H1 (cell line): Measurements from ENCODE around the gene CERCAM. TPM values are rescaled to one million over a fixed set of nuclear protein-coding genes. Genes with fewer than 3 reads are reported as not detected.
A peak's percentile ranks its signal among the peaks of the same experiment; 100 is the strongest.

ENCODE experiments used
- CTCF ChIA-PET: fragments of 300-600 bp; sonication (Branson Sonifier 250); formaldehyde crosslinking; loops from one replicate; lab custom pipeline; 2021; ENCODE audit not compliant: partially characterized antibody; lab: Charles Lee
- POLR2A ChIA-PET: fragments of 300-600 bp; sonication (Branson Sonifier 250); formaldehyde crosslinking; loops from one replicate; lab custom pipeline; 2021; ENCODE audit warnings: inconsistent platforms; ENCODE audit not compliant: partially characterized antibody; lab: Charles Lee
- DNase-seq, 2 experiments: peaks; one replicate each; pipeline versions ENCODE4 v3.0.0 to v3.0.0-alpha.2; 2010 to 2022; ENCODE audit warnings: low spot score in 2 of 2, low read depth in 1 of 2, mixed read lengths in 1 of 2
- FAIRE-seq: peaks from 2 replicates; lab custom pipeline; 2011; peaks lifted over from hg19 to GRCh38; lab: Jason Lieb, UNC
- H2AFZ ChIP-seq: 2 replicates; pipeline ENCODE4 v1.8.1; 2012; ENCODE audit warnings: low read length, inconsistent platforms
- H2AK5ac ChIP-seq: 2 replicates; pipeline ENCODE4 v1.6.1; 2013; ENCODE audit warnings: low read depth, low read length
- H2BK120ac ChIP-seq: replicated peaks from 2 replicates; pipeline ENCODE3; 2013; ENCODE audit warnings: low read depth, low read length, inconsistent platforms
- H2BK12ac ChIP-seq: 2 replicates; pipeline ENCODE4 v1.6.1; 2013; ENCODE audit warnings: low read depth, low read length
- H2BK15ac ChIP-seq: 2 replicates; pipeline ENCODE4 v1.6.1; 2013; ENCODE audit warnings: low read length
- H2BK20ac ChIP-seq: 2 replicates; pipeline ENCODE4 v1.6.1; 2013; ENCODE audit warnings: low read length
- H2BK5ac ChIP-seq: 2 replicates; pipeline ENCODE4 v1.6.1; 2013; ENCODE audit warnings: low read depth, low read length
- H3K14ac ChIP-seq: 2 replicates; pipeline ENCODE4 v1.6.1; 2013; ENCODE audit warnings: inconsistent platforms; ENCODE audit not compliant: insufficient read length
- H3K18ac ChIP-seq: 2 replicates; pipeline ENCODE4 v1.6.1; 2013; ENCODE audit warnings: low read length; ENCODE audit errors: extremely low read depth
- H3K23ac ChIP-seq: 2 replicates; pipeline ENCODE4 v1.6.1; 2013; ENCODE audit warnings: inconsistent platforms; ENCODE audit not compliant: insufficient read length
- H3K23me2 ChIP-seq: 2 replicates; pipeline ENCODE4 v1.6.1; 2013; ENCODE audit warnings: low read depth, low read length
- H3K27ac ChIP-seq: 2 replicates; pipeline ENCODE4 v1.6.1; 2011; ENCODE audit warnings: low read depth, low read length, inconsistent platforms
- H3K27me3 ChIP-seq, 4 experiments: replicated peaks in 1 of 4; 1 replicate in 1 of 4; 2 replicates in 3 of 4; pipeline versions ENCODE4 v1.6.1 to v1.8.1; 2011 to 2013; ENCODE audit warnings: low read length in 3 of 4, mild to moderate bottlenecking in 3 of 4, inconsistent platforms in 2 of 4, mixed read lengths in 2 of 4, moderate library complexity in 1 of 4; ENCODE audit not compliant: control insufficient read depth in 3 of 4, insufficient read depth in 3 of 4; ENCODE audit errors: extremely low read depth in 1 of 4
- H3K36me3 ChIP-seq, 4 experiments: 2 replicates each; pipeline versions ENCODE4 v1.6.1 to v1.8.1; 2011 to 2013; ENCODE audit warnings: mild to moderate bottlenecking in 4 of 4, low read length in 3 of 4, moderate library complexity in 2 of 4, control low read depth in 1 of 4, inconsistent platforms in 1 of 4; ENCODE audit not compliant: insufficient read depth in 4 of 4, control insufficient read depth in 2 of 4
- H3K4ac ChIP-seq: replicated peaks from 2 replicates; pipeline ENCODE3; 2013; ENCODE audit warnings: low read length, low read depth, mixed read lengths, inconsistent platforms; ENCODE audit not compliant: insufficient read length
- H3K4me1 ChIP-seq, 4 experiments: replicated peaks in 1 of 4; 1 replicate in 1 of 4; 2 replicates in 3 of 4; pipeline versions ENCODE4 v1.6.1 to v1.8.1; 2011 to 2013; ENCODE audit warnings: low read length in 3 of 4, inconsistent platforms in 2 of 4, mixed read lengths in 1 of 4; ENCODE audit not compliant: insufficient read depth in 4 of 4, control insufficient read depth in 3 of 4
- H3K4me2 ChIP-seq, 2 experiments: 2 replicates each; pipeline versions ENCODE4 v1.6.1 to v1.8.1; 2011 to 2013; ENCODE audit warnings: low read depth in 2 of 2, low read length in 2 of 2, control low read depth in 1 of 2, inconsistent platforms in 1 of 2, mild to moderate bottlenecking in 1 of 2; ENCODE audit not compliant: insufficient read depth in 1 of 2
- H3K4me3 ChIP-seq, 4 experiments: fragments of 200-600, 300-600 bp in 1 of 4; sonication (generic), shearing (Covaris generic), sonication (Bioruptor Twin) in 1 of 4; 2 replicates each; pipeline versions ENCODE4 v1.5.1 to v1.8.1; 2011 to 2016; ENCODE audit warnings: low read length in 4 of 4, low read depth in 3 of 4, control low read depth in 2 of 4, inconsistent platforms in 2 of 4, mild to moderate bottlenecking in 2 of 4, mixed read lengths in 1 of 4, moderate library complexity in 1 of 4; ENCODE audit not compliant: insufficient read depth in 2 of 4; ENCODE audit errors: extremely low read depth in 1 of 4
- H3K56ac ChIP-seq: replicated peaks from 2 replicates; pipeline ENCODE3; 2013; ENCODE audit warnings: low read depth, mild to moderate bottlenecking, mixed read lengths, low read length, inconsistent platforms; ENCODE audit not compliant: insufficient read length
- H3K79me1 ChIP-seq: 2 replicates; pipeline ENCODE4 v1.6.1; 2013; ENCODE audit warnings: low read depth, low read length, control low read depth
- H3K79me2 ChIP-seq, 2 experiments: 2 replicates each; pipeline versions ENCODE4 v1.6.1 to v1.8.1; 2012 to 2013; ENCODE audit warnings: low read length in 2 of 2, mild to moderate bottlenecking in 2 of 2, inconsistent platforms in 1 of 2; ENCODE audit not compliant: insufficient read depth in 2 of 2, control insufficient read depth in 1 of 2
- H3K9ac ChIP-seq, 4 experiments: replicated peaks in 1 of 4; 1 replicate in 1 of 4; 2 replicates in 3 of 4; pipeline versions ENCODE4 v1.6.1 to v1.8.1; 2011 to 2013; ENCODE audit warnings: low read depth in 3 of 4, low read length in 3 of 4, control low read depth in 2 of 4, mild to moderate bottlenecking in 2 of 4, moderate library complexity in 2 of 4, inconsistent platforms in 1 of 4; ENCODE audit errors: extremely low read depth in 1 of 4
- H3K9me3 ChIP-seq, 2 experiments: 2 replicates each; pipeline versions ENCODE4 v1.6.1 to v1.8.1; 2012 to 2013; ENCODE audit warnings: mild to moderate bottlenecking in 2 of 2, moderate library complexity in 2 of 2, control low read depth in 1 of 2, inconsistent platforms in 1 of 2, low read depth in 1 of 2, low read length in 1 of 2, mixed read lengths in 1 of 2; ENCODE audit not compliant: insufficient read depth in 2 of 2
- H4K20me1 ChIP-seq, 2 experiments: replicated peaks in 1 of 2; 2 replicates each; pipeline versions ENCODE3 to v1.8.1; 2011 to 2013; ENCODE audit warnings: inconsistent platforms in 2 of 2, low read length in 2 of 2, mild to moderate bottlenecking in 1 of 2; ENCODE audit not compliant: insufficient read depth in 2 of 2, control insufficient read depth in 1 of 2
- H4K5ac ChIP-seq: 2 replicates; pipeline ENCODE4 v1.6.1; 2013; ENCODE audit warnings: low read length, low read depth, mixed read lengths, inconsistent platforms; ENCODE audit not compliant: insufficient read length
- H4K8ac ChIP-seq: 2 replicates; pipeline ENCODE4 v1.8.0; 2013; ENCODE audit warnings: mild to moderate bottlenecking, moderate library complexity, low read length, inconsistent platforms; ENCODE audit not compliant: insufficient read depth; ENCODE audit errors: extremely low read depth
- H4K91ac ChIP-seq: replicated peaks from 2 replicates; pipeline ENCODE3; 2013; ENCODE audit warnings: low read length, mixed read lengths, inconsistent platforms; ENCODE audit not compliant: insufficient read length
- BRCA1 ChIP-seq: IDR thresholded peaks from 2 replicates; pipeline ENCODE4 v1.6.1; 2012; ENCODE audit warnings: low read depth, low read length, improper control_type of control experiment
- GTF2F1 ChIP-seq: IDR thresholded peaks from 2 replicates; pipeline ENCODE4 v1.6.1; 2012; ENCODE audit warnings: low read depth, low read length, improper control_type of control experiment, borderline replicate concordance
- KDM1A ChIP-seq: fragments of 200-600, 300-600 bp; sonication (generic); IDR thresholded peaks from 2 replicates; pipeline ENCODE4 v1.7.1; 2016; ENCODE audit warnings: mild to moderate bottlenecking, low read length, borderline replicate concordance
- KDM4A ChIP-seq: IDR thresholded peaks from one replicate; pipeline ENCODE4 v1.7.1; 2012; ENCODE audit warnings: low read depth, mild to moderate bottlenecking, moderate library complexity, low read length, inconsistent platforms; ENCODE audit not compliant: severe bottlenecking
- NRF1 ChIP-seq: IDR thresholded peaks from 2 replicates; pipeline ENCODE4 v1.6.1; 2011; ENCODE audit warnings: mild to moderate bottlenecking, low read depth, low read length, improper control_type of control experiment
- POLR2A ChIP-seq, 2 experiments: IDR thresholded peaks; 1 replicate in 1 of 2; 2 replicates in 1 of 2; pipeline ENCODE4 v1.6.1; 2011; ENCODE audit warnings: low read depth in 2 of 2, low read length in 2 of 2, mild to moderate bottlenecking in 2 of 2; ENCODE audit errors: control extremely low read depth in 1 of 2
- SP4 ChIP-seq: IDR thresholded peaks from 2 replicates; pipeline ENCODE4 v1.6.1; 2012; ENCODE audit warnings: low read length, inconsistent platforms
- WGBS, 2 experiments: shearing (Covaris generic) in 1 of 2; methylation state at CpG; one replicate each; pipeline versions ENCODE4 v1.1.6 to v1.1.7; 2013 to 2015; ENCODE audit warnings: low lambda C conversion rate in 2 of 2, mixed read lengths in 2 of 2, inconsistent platforms in 1 of 2, low coverage in 1 of 2, missing lambda C conversion rate in 1 of 2; ENCODE audit not compliant: insufficient replicate concordance in 2 of 2, insufficient coverage in 1 of 2, insufficient read length in 1 of 2; ENCODE audit errors: extremely low coverage in 1 of 2, missing lambda C conversion rate in 1 of 2; 5-methylcytosine and 5-hydroxymethylcytosine counted together
- polyA plus RNA-seq, 7 experiments: library from polyadenylated mRNA; depleted of rRNA in 3 of 7; stranded (reverse) in 5 of 7; unstranded in 2 of 7; fragments of >200 nt in 5 of 7; fragments of 200-250 nt in 2 of 7; gene quantifications; 1 replicate in 5 of 7; 2 replicates in 1 of 7; 4 replicates in 1 of 7; pipeline versions ENCODE4 v1.2.1 to v1.2.3, GENCODE V29; 2011 to 2013; ENCODE audit warnings: missing spikeins in 2 of 7, mixed read lengths in 2 of 7
- total RNA-seq: library from RNA; stranded (reverse); fragmentation: NEBNext Ultra II Directional; extraction: Animal tissue kit (Norgen Biotek cat#: 25700); gene quantifications from 2 replicates; pipeline ENCODE4 v1.2.1, GENCODE V29; 2021
- TF ChIP-seq, protein P1 (sequence below): IDR thresholded peaks from 2 replicates; pipeline ENCODE4 v1.6.1; 2011; ENCODE audit warnings: low read depth, mild to moderate bottlenecking, low read length; ENCODE audit not compliant: insufficient read depth

The CERCAM gene
- total and polyA plus RNA-seq, 2 of the 8 experiments (the other 6 are each of a cell fraction or from before 2014, with no cell fraction given): 3.1 to 5.2 TPM

- WGBS, 2 experiments: 75% methylated on average over 3 of the region's 3 CpGs; no CpG with 5 or more reads in 1 of the 2 experiments
- TF ChIP-seq NRF1: no peak
- no peak for TF ChIP-seq KDM4A
- TF ChIP-seq GTF2F1: no peak
- TF ChIP-seq POLR2A (IDR thresholded peaks at IDR 0.05; ENCODE audit: control extremely low read depth in 1 of 2, low read depth in 2 of 2, low read length in 2 of 2): no peak
- TF ChIP-seq BRCA1: no peak
- TF ChIP-seq SP4: no peak
- TF ChIP-seq, protein P1, sequence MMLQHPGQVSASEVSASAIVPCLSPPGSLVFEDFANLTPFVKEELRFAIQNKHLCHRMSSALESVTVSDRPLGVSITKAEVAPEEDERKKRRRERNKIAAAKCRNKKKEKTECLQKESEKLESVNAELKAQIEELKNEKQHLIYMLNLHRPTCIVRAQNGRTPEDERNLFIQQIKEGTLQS: no peak
- no peak for TF ChIP-seq KDM1A
- no peak overlapping the region for H2BK12ac ChIP-seq
Measured at GRCh38 chr9:128399861-128400260, 20.8 kb upstream of the CERCAM start.

More at GRCh38 chr9:128399861-128400260, 20.8 kb upstream of the CERCAM start:
- Histone ChIP-seq H3K79me1 (no peaks in the 10 kb centered on the region), H3K9me3 (no peaks in the 10 kb centered on the region), H3K23me2 (peaks cover 2% of the 10 kb centered on the region; the same call in 1 of the 2 replicates), H4K20me1 (peaks cover 6 to 18% of the 10 kb centered on the region in 2 experiments), H3K9ac (no peak overlapping the region), H3K79me2 (no peaks in the 10 kb centered on the region), H4K5ac (no peak overlapping the region), H3K36me3 (no peaks in the 10 kb centered on the region), H2AFZ (no peak overlapping the region), H4K91ac (no peak overlapping the region), H2AK5ac (no peak overlapping the region), H3K27ac (no peak overlapping the region), H3K56ac (peak overlapping the region; percentile 25), H3K4ac (no peak overlapping the region), H2BK15ac (no peak overlapping the region), H3K18ac (no peak overlapping the region), H3K14ac (no peak overlapping the region), H3K23ac (no peak overlapping the region), H3K27me3 (peaks cover 81 to 98% (median 92%) of the 10 kb centered on the region in 4 experiments), H2BK120ac (no peak overlapping the region), H4K8ac (no peak overlapping the region), H2BK20ac (no peak overlapping the region), H3K4me1 (peaks cover 0 to 5% (median 3%) of the 10 kb centered on the region in 4 experiments; a peak in 5 of 7 replicates), H2BK5ac (no peak overlapping the region), H3K4me2 (no peak overlapping the region), H3K4me3 (no peak overlapping the region)
- ChIA-PET POLR2A (interaction anchor here (1.7 kb wide), 1 partner anchor 10 kb away, joined by 5 read pairs; no protein-coding TSS in a partner anchor), CTCF (interaction anchor here (1.0 to 21.9 kb wide), 4 partner anchors 8 to 35 kb away, joined by 3 to 323 read pairs (median 5); partner anchors contain the start of gene URM1)
- DNase-seq: no peak
- no peak for FAIRE-seq
